Keratinocyte (primary cell): ENCODE measurements around the gene CAP2. TPM values are rescaled to one million over a fixed set of nuclear protein-coding genes. Genes with fewer than 3 reads are reported as not detected.

Experiments
- DNase-seq: peaks from one replicate; pipeline ENCODE4 v3.0.0-alpha.2; 2011; ENCODE audit warnings: low read depth, missing footprints, low spot score
- FAIRE-seq: peaks from 2 replicates; lab custom pipeline; 2011; peaks lifted over from hg19 to GRCh38; lab: Jason Lieb, UNC
- H2AFZ ChIP-seq: 2 replicates; pipeline ENCODE4 v1.6.0; 2012; ENCODE audit warnings: low read length, control low read depth, inconsistent platforms; ENCODE audit not compliant: control insufficient read depth
- H3K27ac ChIP-seq: 2 replicates; pipeline ENCODE4 v1.5.1; 2011; ENCODE audit warnings: low read length; ENCODE audit not compliant: control insufficient read depth, insufficient read depth
- H3K27me3 ChIP-seq: 3 replicates; pipeline ENCODE4 v1.6.0; 2011; ENCODE audit warnings: low read length; ENCODE audit not compliant: control insufficient read depth, insufficient read depth; ENCODE audit errors: extremely low read depth
- H3K36me3 ChIP-seq, 2 experiments: 2 replicates in 1 of 2; 3 replicates in 1 of 2; pipeline ENCODE4 v1.5.1; 2011; ENCODE audit warnings: low read length in 2 of 2, mild to moderate bottlenecking in 1 of 2; ENCODE audit not compliant: control insufficient read depth in 2 of 2, insufficient read depth in 2 of 2; ENCODE audit errors: extremely low read depth in 1 of 2
- H3K4me1 ChIP-seq: 3 replicates; pipeline ENCODE4 v1.5.1; 2011; ENCODE audit warnings: low read length; ENCODE audit not compliant: control insufficient read depth, insufficient read depth; ENCODE audit errors: extremely low read depth
- H3K4me2 ChIP-seq: 3 replicates; pipeline ENCODE4 v1.6.0; 2011; ENCODE audit warnings: low read depth, low read length; ENCODE audit not compliant: control insufficient read depth, insufficient read depth; ENCODE audit errors: extremely low read depth
- H3K4me3 ChIP-seq, 3 experiments: fragments of 200-600 bp in 1 of 3; sonication (generic) in 1 of 3; 2 replicates in 2 of 3; 3 replicates in 1 of 3; pipeline ENCODE4 v1.5.1; 2011 to 2016; ENCODE audit warnings: low read length in 3 of 3, mild to moderate bottlenecking in 3 of 3, control low read depth in 2 of 3, inconsistent platforms in 1 of 3, low read depth in 1 of 3, mixed read lengths in 1 of 3, mixed run types in 1 of 3, moderate library complexity in 1 of 3; ENCODE audit not compliant: control insufficient read depth in 2 of 3, insufficient read depth in 2 of 3; ENCODE audit errors: extremely low read depth in 1 of 3
- H3K79me2 ChIP-seq: 2 replicates; pipeline ENCODE4 v1.6.0; 2012; ENCODE audit warnings: low read length; ENCODE audit not compliant: control insufficient read depth, insufficient read depth
- H3K9ac ChIP-seq: 3 replicates; pipeline ENCODE4 v1.6.0; 2011; ENCODE audit warnings: low read length; ENCODE audit not compliant: control insufficient read depth, insufficient read depth; ENCODE audit errors: extremely low read depth
- H3K9me1 ChIP-seq: 3 replicates; pipeline ENCODE4 v1.6.0; 2011; ENCODE audit warnings: low read length; ENCODE audit not compliant: control insufficient read depth, insufficient read depth; ENCODE audit errors: extremely low read depth
- H3K9me3 ChIP-seq: 2 replicates; pipeline ENCODE4 v1.5.1; 2012; ENCODE audit warnings: low read depth, low read length; ENCODE audit not compliant: control insufficient read depth
- H4K20me1 ChIP-seq: 3 replicates; pipeline ENCODE4 v1.6.0; 2011; ENCODE audit warnings: low read length; ENCODE audit not compliant: control insufficient read depth, insufficient read depth; ENCODE audit errors: extremely low read depth
- EZH2 ChIP-seq: IDR thresholded peaks from one replicate; pipeline ENCODE4 v1.6.1; 2012; ENCODE audit warnings: inconsistent platforms, mild to moderate bottlenecking, low read length, moderate library complexity
- dilution Hi-C: fragments of 300-500 bp; cut with MboI; formaldehyde crosslinking; loops from one replicate; pipeline ENCODE4 v1.7.0; 2020; ENCODE audit warnings: low sequenced_read_pairs; ENCODE audit not compliant: extremely low pct_ligation_motif_present
- polyA plus RNA-seq, 5 experiments: library from polyadenylated mRNA; depleted of rRNA in 3 of 5; stranded (reverse) in 3 of 5; stranded (forward) in 1 of 5; unstranded in 1 of 5; fragments of >200 nt; gene quantifications; 1 replicate in 1 of 5; 2 replicates in 3 of 5; 3 replicates in 1 of 5; pipeline versions ENCODE4 v1.2.1 to v1.2.3, GENCODE V29; 2011 to 2012; ENCODE audit warnings: missing spikeins in 2 of 5, low read depth in 1 of 5, low replicate concordance in 1 of 5
- TF ChIP-seq, protein P1 (sequence below), 3 experiments: IDR thresholded peaks in 1 of 3; conservative IDR thresholded peaks in 1 of 3; optimal IDR thresholded peaks in 1 of 3; 2 replicates in 2 of 3; 3 replicates in 1 of 3; pipeline versions ENCODE3 to v1.5.1; 2011; ENCODE audit warnings: low read length in 3 of 3, mild to moderate bottlenecking in 3 of 3, moderate library complexity in 2 of 3, control low read depth in 1 of 3, inconsistent platforms in 1 of 3; ENCODE audit not compliant: insufficient read depth in 2 of 3; ENCODE audit errors: extremely low read depth in 1 of 3

CAP2 gene
- polyA plus RNA-seq, 1 donor (not counting 4 experiments of a cell fraction or from before 2014, with no cell fraction given), result 12.1 TPM

- H3K4me3 ChIP-seq, result no peak overlapping the region
- no peak overlapping the region for H2AFZ ChIP-seq
- no peaks in the 10 kb centered on the region for H3K9me3 ChIP-seq
- H3K4me2 ChIP-seq, result no peak overlapping the region
- no peaks in the 10 kb centered on the region for H4K20me1 ChIP-seq
- no peaks in the 10 kb centered on the region for H3K4me1 ChIP-seq
- no peaks in the 10 kb centered on the region for H3K27me3 ChIP-seq
- no peak for DNase-seq
- no peak for TF ChIP-seq EZH2
- TF ChIP-seq, protein P1, sequence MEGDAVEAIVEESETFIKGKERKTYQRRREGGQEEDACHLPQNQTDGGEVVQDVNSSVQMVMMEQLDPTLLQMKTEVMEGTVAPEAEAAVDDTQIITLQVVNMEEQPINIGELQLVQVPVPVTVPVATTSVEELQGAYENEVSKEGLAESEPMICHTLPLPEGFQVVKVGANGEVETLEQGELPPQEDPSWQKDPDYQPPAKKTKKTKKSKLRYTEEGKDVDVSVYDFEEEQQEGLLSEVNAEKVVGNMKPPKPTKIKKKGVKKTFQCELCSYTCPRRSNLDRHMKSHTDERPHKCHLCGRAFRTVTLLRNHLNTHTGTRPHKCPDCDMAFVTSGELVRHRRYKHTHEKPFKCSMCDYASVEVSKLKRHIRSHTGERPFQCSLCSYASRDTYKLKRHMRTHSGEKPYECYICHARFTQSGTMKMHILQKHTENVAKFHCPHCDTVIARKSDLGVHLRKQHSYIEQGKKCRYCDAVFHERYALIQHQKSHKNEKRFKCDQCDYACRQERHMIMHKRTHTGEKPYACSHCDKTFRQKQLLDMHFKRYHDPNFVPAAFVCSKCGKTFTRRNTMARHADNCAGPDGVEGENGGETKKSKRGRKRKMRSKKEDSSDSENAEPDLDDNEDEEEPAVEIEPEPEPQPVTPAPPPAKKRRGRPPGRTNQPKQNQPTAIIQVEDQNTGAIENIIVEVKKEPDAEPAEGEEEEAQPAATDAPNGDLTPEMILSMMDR (optimal IDR thresholded peaks at IDR 0.05 in 1 of 3, IDR thresholded peaks at IDR 0.05 in 1 of 3, conservative IDR thresholded peaks at IDR 0.05 in 1 of 3; ENCODE audit: extremely low read depth in 1 of 3, insufficient read depth in 2 of 3, low read length in 3 of 3), result no peak
- no peaks in the 10 kb centered on the region for H3K79me2 ChIP-seq
- no peak overlapping the region for H3K9ac ChIP-seq
- no peak for FAIRE-seq
- no peaks in the 10 kb centered on the region for H3K9me1 ChIP-seq
- H3K36me3 ChIP-seq, result peaks cover 0 to 7% of the 10 kb centered on the region in 2 experiments
- no peak overlapping the region for H3K27ac ChIP-seq
- dilution Hi-C loops, result no loop called here
Measured at GRCh38 chr6:17551383-17551958, 158.1 kb downstream of the CAP2 start.

DNA sequence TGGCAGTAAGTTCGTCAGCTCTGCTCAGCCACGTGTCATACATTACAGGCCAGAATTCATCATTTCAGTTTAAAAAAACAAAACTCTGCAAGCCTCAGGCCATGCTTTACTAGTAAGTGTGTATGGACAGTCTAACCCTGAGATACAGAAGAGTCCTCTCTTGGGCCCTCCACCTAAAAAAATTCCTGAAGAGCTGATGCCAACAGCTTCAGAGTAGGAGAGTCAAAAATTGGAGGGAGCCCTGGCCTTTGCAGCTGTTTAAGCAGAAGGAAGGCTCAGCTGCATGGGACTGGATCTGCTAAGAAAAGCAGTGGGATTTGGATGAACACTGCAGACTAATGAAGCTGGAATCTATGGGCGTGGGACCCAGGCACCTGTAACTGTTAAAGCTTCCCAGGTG lies 159.5 kb downstream of the CAP2 start:
- Histone ChIP-seq H3K4me3 (no peak overlapping the region), H3K4me2 (no peak overlapping the region), H3K27ac (no peak overlapping the region), H3K9me3 (no peaks in the 10 kb centered on the region), H3K79me2 (no peaks in the 10 kb centered on the region), H2AFZ (no peak overlapping the region), H3K4me1 (no peaks in the 10 kb centered on the region), H3K27me3 (no peaks in the 10 kb centered on the region), H3K9me1 (no peaks in the 10 kb centered on the region), H3K9ac (no peak overlapping the region), H3K36me3 (peaks cover 0 to 7% of the 10 kb centered on the region in 2 experiments), H4K20me1 (no peaks in the 10 kb centered on the region)
- no peak for DNase-seq
- no peak for FAIRE-seq
- TF ChIP-seq, protein P1 (optimal IDR thresholded peaks at IDR 0.05 in 1 of 3, IDR thresholded peaks at IDR 0.05 in 1 of 3, conservative IDR thresholded peaks at IDR 0.05 in 1 of 3; ENCODE audit: extremely low read depth in 1 of 3, insufficient read depth in 2 of 3, low read length in 3 of 3), result no peak
- TF ChIP-seq EZH2, result no peak
- dilution Hi-C loops, result no loop called here
